COR-L47 (cell line): Measurements from ENCODE around the gene S1PR5.
"Not testable (repeated sequence)": the region's sequence is repeated elsewhere in the genome, so short reads cannot be mapped to it uniquely, and the experiment has no call there.

Source experiments
- DNase-seq: peaks from one replicate; lab custom pipeline; 2025; lab: John Stamatoyannopoulos, UW

The S1PR5 gene

DNA sequence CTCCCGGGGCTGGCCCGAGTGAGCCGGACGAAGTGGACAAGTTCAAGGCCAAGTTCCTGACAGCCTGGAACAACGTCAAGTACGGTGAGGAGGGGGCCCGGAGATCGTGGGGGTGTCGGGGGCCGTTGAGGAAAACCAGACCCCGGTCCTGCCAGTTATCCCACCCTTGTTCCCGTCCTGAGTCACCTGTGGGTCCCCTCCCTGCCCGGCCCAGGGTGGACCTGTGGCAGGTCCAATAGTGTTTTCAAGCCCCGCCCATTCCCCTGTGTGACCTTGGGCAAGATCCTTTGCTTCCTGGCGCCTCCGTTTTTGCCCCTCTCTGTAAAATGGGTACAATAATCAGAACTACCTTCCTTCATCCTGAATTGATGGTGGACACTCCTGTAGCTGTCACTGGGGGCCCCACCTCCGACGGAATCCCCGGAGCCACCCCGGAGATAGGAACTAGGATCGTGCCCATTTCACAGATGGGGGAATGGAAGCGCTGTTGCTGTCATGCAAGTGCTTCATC, 27.1 kb upstream of the S1PR5 start:
- DNase-seq: no peak

DNA sequence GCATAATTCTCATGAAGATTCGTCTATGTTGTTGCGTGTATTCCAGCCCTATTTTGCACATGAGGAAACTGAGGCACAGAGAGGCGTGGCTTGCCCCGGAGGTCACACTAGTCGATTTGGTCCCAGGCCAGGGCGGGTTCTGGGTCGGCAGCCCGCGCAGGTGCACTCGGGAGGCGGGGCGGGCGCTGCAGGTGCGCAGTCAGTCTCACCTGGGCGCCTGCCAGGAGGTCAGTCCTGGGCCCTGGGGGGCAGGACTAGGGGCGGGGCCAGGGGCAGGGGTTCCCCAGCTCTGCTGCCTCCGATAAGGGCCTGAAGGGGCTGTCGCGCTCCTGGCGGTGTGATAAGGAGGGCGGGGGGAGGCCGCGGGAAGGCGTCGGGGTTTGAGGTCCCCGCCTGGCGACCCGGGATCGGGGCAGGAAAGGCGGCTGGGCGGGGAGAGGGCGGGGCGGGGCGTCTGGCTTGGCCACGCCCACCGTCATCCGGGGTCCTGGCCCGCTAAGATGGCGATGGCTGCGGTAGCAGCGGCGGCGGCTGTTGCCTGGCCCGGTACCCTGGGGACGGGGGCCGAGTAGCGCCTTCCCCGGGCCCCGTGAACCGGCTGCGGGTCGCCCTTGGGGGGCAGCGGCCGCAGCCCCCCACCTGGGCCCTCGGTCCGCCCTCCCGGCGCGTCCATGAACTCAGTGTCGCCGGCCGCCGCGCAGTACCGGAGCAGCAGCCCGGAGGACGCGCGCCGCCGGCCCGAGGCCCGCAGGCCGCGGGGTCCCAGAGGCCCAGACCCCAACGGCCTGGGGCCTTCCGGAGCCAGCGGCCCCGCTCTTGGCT, 26.4 kb upstream of the S1PR5 start, which contains the start of gene ATG4D:
Gene ATG4D, plus strand, starts transcription at position 485 of the 822 bp plus-strand sequence. Its CDS starts 187 bp downstream, at position 672.
- DNase-seq: peak; percentile 81

DNA sequence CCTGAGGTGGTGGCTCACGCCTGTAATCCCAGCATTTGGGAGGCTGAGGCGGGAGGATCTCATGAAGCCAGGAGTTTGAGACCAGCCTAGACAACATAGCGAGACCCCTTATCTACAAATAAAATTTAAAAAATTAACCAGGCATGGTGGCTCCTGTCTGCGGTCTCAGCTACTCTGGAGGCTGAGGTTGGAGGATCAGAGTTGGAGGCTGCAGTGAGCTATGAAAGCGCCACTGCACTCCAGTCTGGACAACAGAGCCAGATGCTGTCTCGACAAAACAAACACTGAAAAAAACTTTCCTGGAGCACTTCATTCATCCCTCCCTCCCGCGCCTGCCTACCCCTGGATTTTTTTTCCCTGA, 25.8 kb upstream of the S1PR5 start:
- DNase-seq: no peak

DNA sequence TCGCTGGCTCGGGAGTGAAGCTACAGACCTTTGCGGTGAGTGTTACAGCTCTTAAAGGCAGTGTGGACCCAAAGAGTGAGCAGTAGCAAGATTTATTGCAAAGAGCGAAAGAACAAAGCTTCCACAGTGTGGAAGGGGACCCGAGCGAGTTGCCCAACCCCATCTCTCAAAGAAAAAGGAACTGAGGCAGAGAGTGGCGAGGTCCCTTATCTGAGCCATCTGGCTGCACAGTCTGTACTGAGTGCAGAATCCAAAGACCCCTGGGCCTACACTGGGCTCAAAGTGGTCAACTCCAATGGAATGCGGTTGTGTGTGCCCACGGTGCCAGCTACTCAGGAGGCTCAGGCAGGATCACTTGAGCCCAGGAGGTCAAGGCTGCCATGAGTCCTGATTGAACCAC, 21.8 kb upstream of the S1PR5 start:
- not testable (repeated sequence) for DNase-seq

DNA sequence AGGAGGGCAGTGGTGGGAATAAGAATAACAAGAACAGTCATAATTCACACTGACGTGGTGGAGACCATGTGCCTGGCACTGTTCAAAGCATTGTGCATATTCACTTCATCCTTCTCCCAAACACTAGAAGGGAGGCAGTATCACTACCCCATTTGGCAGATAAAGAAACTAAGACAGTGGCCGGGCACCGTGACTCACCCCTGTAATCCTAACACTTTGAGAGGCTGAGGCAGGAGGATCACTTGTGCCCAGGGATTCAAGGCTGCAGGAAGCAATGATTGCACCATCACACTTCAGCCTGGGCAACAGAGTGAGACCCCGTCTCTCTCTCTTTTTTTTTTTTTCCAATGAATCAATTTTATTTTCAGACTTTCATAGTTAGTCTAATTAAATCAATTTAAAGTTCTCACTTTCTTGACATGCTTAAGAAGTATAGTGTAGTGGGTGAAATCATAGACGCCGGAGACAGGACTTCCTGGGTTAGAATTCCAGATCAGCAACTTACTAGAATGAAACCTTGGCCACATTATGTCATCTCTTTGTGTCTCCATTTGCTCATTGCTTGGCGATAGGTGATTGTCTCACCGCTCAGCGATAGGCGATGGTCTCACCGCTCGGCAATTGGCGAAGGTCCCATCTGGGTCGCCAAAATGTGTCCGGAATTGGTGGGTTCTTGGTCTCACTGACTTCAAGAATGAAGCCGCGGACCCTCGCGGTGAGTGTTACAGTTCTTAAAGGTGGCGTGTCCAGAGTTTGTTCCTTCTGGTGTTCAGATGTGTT, 21.1 kb upstream of the S1PR5 start:
- DNase-seq: no peak

DNA sequence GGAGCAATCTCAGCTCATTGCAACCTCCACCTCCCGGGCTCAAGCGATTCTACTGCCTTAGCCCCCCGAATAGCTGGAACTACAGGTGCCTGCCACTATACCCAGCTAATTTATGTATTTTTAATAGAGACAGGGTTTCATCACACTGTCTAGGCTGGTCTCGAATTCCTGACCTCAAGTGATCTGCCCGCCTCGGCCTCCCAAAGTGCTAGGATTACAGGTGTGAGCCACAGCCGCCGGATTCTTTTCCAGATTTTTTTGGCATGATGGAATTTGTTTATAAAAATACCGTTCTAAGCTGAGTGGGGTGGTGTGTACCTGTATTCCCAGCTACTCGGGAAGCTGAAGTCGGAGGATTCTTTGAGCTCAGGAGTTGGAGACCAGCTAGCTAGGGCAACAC, 20.4 kb upstream of the S1PR5 start:
- no peak for DNase-seq

DNA sequence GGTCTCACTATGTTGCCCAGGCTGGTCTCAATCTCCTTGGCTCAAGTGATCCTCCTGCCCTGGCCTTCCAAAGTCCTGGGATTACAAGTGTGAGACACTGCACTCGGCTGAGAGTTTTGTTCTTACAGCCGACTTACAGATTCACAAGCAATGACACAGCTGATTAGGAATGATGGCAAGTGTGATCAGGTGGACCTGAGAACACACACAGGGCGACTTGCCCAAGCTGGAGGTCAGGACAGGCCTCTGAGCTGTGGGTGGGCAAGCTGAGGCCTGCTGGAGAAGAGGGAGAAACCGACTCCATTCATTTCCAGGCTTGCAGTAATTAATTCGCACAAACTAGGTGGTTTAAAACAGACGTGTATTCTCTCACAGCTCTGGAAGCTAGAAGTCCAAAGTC, 18.4 kb upstream of the S1PR5 start:
- DNase-seq: no peak

DNA sequence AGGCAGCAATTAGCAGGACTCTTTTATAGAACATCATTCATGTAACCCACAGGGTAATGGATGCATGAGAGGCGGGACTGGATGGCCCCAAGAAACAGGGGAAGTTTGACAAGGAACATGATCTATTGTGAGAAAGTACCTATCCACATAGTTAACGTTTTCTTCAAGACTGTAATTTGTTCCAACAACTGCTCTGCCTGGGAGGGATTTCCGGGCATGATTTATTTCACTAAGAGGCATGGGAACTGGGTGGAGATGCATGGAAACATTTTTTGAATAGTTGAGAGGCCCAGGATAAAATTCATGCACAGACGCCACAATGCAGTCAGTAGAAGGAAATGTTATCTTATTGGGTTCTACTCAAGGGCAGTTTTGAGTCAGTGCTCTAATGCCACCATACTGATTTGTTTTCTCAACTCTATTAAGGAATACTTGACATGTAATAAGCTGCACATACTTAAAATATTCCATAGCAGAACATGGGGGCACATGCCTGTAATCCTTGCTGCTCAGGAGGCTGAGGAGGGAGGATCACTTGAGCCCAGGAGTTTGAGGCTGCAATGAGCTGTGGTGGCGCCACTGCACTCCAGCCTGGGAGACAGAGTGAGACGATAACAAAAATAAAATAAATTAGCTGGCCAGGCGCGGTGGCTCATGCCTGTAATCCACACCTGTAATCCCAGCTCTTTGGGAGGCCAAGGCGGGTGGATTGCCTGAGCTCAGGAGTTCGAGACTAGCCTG, 16.6 kb upstream of the S1PR5 start:
- DNase-seq: no peak

DNA sequence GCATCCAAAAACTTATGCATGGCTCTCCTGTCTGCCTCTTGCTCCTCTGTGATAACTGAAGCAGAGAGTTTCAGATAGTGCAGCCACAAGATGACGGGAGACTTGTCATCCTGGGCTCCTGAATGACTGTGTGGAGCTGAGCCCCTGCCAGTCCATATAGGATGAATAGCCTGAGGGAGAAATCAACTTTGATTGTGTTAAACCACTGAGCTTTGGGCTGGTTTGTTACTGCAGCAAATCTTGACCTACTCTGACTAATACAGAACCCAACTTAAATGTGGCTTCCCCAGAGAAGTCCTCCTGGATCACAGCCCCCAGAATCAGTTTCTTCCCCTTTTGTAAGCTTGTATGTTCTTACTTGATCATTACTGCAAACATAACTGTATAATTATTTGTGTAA, 15.2 kb upstream of the S1PR5 start:
- DNase-seq: no peak

DNA sequence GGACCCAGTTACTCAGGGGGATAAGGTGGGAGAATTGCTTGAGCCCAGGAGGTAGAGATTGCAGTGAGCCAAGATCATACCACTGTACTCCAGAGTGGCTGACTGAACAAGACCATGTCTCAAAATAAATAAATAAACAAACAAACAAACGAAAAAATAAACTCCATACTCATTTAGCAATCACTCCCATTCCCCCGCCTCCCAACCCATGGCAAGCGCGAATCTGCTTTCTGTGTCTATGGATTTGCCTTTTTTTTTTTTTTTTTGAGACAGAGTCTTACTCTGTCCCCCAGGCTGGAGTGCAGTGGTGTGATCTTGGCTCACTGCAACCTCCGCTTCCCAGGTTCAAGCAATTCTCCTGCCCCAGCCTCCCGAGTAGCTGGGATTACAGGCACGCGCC, 9.6 kb upstream of the S1PR5 start:
- not testable (repeated sequence) for DNase-seq

DNA sequence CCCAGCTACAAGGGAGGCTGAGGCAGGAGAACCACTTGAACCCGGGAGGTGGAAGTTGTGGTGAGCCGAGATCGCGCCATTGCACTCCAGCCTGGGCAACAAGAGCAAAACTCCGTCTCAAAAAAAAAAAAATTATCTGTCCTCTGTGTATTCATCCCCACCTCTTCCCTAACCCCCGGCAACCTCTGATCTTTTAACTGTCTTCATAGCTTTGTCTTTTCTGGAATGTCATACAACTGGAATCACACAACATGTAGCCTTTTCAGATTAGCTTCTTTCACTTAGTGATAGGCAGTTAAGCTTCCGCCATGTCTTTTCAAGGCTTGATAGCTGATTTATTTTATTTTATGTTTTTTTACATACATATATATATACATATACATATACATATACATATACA, 8.4 kb upstream of the S1PR5 start:
- no peak for DNase-seq

DNA sequence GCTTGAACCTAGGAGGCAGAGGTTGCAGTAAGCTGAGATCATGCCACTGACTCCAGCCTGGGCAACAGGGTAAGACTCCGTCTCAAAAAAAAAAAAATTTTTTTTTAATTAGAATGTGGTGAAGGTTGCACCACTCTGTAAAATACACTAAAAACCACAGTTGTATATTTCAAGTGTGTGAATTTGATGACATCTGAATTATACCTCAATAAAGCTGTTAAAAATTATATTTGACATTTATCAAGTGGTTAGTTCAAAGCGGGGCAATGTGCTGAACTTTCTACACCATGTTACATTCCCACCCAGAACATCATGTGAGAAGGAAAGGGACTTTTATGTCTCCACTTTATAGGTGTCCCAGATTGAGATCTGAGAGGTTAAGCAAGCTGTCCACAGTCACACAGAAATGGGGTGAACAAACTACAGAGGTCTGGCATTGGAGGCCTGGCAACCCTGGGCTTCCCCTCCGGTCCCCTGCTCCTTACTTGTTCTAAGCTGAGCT, 5.9 kb upstream of the S1PR5 start:
- DNase-seq: no peak

DNA sequence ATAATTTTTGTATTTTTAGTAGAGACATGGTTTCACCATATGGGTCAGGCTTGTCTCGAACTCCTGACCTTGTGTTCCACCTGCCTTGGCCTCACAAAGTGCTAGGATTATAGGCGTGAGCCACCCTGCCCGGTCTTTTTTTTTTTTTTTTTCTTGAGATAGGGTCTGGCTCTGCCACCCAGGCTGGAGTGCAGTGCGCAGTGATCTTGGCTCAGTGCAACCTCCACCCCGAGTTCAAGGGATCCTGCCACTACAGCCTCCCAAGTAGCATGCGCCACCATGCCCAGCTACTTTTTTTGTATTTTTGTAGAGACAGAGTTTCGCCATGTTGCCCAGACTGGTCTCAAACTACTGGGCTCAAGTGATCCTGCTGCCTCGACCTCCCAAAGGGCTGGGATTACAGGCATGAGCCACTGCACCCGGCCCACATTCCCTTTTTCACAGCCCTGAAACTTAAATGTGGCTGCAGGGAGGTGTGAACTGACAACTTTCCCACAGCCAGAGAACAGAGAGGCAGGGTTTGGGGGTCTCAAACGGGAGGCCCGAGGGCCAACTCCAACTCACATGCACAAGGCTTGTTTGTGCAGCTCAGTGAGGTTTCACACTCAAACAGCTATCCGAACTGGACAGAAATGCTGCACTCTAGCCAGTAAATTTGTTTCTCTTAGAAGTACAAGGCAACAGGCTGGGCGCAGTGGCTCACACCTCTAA, 4.4 kb upstream of the S1PR5 start:
- no peak for DNase-seq

DNA sequence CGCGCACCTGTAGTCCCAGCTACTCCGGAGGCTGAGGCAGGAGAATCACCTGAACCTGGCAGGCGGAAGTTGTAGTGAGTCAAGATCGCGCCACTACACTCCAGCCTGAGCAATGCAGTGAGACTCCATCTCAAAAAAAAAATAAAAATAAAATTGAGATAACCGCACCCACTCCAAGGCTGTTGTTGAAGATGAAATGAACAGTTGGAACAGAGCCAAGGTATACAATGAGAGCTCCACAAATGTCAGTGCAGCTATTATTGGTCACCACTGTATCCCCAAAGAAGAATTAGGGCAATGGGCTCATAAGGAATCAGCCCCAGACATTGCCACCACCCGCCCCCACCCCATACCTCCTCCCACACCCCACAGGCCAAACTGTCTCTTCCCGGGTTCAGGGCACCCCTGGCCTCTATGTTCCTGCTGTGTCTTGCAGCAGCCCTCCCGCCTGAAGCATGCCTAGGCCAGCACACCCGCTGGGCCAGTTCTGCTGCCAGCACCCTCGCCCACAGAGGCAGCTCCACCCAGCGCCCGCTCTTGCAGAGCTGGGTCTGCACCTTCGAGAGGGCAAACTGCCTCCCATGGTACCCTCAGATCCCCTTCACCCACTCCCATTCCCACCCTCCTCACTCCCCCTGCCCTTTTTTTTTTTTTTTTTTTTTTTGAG, 3.5 kb upstream of the S1PR5 start:
- no peak for DNase-seq

DNA sequence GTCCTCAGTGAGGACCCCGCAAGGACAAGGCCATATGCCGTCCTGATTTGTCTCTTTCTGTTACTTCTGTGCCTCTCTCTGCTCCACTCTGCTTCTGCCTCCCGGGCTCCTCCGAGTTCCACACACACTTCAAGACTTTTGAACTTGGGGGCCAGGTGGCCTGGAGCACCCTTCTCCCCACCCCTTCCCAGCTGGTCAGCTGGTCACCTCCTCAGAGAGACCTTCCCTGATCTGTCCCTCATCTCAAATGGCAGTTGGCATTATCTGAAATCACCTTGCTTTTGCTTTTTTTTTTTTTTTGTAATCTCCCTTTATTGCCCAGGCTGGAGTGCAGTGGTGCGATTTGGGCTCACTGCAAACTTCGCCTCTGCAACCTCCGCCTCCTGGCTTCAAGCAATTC, 2.2 kb upstream of the S1PR5 start:
- no peak for DNase-seq

DNA sequence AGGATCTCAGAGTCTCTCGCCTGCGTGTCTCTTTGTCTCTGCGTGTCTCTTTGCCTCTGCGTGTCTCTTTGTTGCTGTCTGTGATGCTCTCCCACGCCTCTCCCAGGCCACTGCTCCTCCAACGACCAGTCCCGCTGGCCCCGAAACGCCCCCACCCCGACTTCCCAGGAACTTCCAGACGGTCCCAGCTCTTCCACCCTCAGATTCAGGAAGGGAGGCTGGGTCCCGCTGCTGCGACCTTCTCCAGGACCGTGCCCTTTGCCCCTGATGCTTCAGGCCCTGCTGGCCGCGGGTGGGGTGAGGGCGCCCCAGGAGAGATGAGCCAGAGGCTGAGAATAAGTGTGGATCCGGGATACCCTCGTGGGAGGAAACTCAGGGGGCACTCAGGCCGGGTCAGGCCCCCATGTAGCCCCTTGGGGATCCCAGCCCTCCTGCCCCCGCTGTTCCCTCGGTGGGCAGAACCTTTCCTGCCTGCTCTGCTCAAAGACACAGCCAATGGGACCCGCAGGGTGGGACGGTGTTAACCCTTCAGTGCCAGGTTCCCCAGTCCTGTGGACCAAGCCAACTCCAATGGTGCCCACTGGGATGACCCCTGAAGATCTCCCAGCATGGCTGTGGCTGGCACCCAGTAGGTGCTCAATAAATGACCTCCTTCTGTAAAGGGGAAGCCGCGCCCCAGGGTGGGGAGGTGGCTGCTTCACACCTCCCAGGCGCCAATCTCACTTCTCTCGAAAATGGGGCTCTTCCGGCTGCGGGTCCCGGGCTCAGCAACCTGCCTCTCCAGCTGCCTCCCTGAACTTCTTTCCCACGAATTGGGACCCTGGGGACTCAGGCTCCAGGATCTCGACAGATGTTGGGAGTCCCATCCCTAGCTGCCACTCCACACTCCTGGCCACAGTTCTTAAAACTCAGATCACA, 1.5 kb upstream of the S1PR5 start:
- no peak for DNase-seq

DNA sequence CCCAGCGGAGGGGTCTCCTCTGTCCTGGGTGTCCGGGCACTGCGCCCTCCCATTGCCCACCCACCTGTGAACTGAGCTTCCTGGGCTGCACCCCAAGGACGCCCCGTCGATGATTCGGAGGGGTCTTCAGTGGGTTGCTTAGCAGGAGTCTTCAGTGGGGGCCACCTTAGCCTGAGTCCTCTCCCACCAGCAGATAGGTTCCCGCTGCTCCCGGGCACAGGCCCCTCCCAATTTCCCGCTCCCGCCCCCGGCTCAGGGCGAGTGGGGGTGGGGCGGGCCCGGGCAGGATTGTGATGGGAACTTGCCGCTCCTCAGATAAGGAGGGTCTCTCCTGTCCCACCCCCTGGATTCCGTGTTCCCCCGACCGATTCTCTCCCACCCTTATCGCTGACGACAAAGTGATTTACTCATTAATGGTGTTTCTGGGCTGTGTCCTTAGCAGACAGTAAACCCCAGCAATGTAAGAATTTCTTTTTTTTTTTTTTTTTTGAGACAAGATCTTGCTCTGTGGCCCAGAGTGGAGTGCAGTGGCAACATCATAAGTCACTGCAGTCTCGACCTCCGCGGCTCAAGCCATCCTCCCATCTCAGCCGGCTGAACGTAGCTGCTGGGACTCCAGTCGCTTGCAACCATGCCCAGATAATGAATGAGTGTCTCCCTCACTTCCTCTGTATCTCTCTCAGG, 655 bp upstream of the S1PR5 start:
- DNase-seq: peak; percentile 20

DNA sequence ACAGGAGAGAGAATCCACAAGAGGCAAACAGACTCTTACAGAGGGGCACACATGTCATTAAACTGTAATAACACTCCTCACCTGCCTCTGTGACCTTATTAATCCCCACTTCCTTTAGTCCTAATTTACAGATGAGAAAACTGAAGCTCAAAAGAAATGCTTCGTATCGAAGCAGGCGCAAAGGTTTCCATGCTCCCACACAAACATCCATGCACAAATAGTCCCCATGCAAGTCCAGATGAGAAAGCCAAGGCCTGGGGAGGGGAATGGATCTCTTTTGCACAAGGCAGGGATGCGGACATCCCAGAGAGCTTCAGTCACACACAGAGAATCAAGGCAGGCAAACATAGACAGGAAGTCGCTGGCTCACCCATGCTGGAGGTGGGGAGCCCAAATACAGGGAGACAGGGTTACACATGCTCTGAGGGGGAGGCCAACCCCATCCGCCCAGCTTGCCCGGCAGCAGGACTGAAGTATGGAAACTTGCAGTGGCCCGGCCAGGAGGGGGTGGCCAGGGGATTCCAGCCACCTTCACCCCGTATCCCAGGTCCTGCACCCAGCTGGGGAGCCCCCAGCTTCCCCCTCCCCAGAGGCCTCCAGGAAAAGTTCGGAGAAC, 468 bp downstream of the S1PR5 start:
- peak; percentile 7 for DNase-seq

DNA sequence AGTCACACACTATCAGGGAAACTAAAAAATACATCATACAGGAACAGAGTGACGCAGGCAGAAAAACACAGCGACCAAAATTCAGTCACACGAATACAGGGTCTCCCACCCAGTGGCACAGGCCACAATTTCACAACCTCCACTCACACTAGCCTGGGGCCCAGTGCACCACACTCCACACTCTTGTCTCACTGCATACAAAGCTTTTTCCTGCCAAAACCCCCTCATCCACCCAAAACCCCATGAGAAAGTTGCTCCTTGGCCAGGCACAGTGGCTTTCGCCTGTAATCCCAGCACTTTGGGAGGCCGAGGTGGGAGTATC, 1.2 kb downstream of the S1PR5 start:
- DNase-seq: no peak
